GM21360 (cell line): ENCODE measurements around the gene IRAK1.

Experiments
- ATAC-seq: cut with Tn5 transposase; IDR thresholded peaks from one replicate; pipeline ENCODE4 v1.9.1; 2021; ENCODE audit warnings: mild to moderate bottlenecking, moderate library complexity; ENCODE audit not compliant: unreplicated experiment

IRAK1 gene

GRCh38 chrX:153973127-153974002 is 46.3 kb downstream of the IRAK1 start:
- ATAC-seq: no peak

DNA sequence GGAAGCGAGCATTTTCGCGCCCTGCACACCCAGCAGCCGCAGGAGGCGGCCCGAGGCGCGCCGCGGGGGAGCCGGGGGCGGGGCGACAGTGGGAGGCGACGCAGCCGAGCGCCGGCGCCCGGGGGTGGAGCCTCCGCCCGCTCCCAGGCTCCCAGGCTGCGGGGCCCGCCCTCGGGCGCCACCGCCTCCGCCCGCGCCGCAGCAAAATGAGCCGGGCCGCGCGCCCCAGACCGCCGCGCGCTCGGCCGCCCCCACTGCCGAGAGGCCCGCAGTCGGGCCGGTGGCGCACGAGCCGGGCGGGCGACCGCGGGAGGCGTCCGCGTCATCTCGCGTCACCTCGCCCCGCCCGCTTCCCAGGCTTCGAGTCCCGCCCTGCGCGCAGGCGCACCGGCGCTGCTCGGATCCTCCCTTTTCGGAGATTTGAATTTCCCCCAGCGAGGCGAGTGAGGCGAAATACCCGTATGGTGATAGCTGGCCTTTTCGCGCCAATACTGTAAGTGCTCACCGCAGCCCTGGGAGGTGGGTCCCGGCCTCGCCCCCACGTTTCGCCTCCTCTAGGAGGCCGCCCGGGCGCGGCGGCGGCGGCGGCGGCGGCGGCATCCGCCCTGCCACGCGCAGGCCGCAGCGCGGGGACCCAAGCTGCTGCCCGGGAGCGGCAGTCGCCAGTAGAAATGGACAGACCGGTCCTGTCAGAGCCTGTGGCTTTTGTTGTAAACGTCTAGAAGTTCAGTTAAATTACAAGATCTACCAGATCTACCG is 47.2 kb downstream of the IRAK1 start, which contains the start of gene TMEM187:
Gene TMEM187 (plus strand): TSS at position 387 of the 759 bp plus-strand sequence. CDS start 9,309 bp downstream, outside the sequence.
- ATAC-seq: peak; percentile 45

- peak; percentile 30 for ATAC-seq
These were observed 48.0 kb downstream of the IRAK1 start, which contains the start of gene HCFC1 for GRCh38 chrX:153971450-153972367. Gene HCFC1 (minus strand): TSS chrX:153971818. CDS start chrX:153970840, 978 bp downstream.

DNA sequence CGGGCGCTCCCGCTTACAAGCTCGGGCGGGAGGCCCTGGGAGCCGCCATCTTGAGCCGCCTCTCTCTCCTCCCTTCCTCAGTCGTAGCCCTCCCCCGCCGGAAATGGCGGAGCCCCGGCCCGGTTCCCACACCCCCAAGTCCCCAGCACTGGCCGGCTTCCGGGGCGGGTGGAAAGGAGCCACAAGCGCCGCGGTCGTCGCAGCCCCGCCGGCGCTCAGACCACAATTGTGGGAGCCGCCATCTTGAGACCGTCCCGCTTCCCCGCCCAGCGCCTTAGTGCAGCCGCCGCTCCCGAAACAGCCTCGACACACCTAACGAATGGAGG is 48.6 kb downstream of the IRAK1 start:
- peak; percentile 23 for ATAC-seq

GRCh38 chrX:153970357-153971123 is 49.2 kb downstream of the IRAK1 start:
- no peak for ATAC-seq

- no peak for ATAC-seq
These were observed 49.8 kb downstream of the IRAK1 start for GRCh38 chrX:153969904-153970356.

DNA sequence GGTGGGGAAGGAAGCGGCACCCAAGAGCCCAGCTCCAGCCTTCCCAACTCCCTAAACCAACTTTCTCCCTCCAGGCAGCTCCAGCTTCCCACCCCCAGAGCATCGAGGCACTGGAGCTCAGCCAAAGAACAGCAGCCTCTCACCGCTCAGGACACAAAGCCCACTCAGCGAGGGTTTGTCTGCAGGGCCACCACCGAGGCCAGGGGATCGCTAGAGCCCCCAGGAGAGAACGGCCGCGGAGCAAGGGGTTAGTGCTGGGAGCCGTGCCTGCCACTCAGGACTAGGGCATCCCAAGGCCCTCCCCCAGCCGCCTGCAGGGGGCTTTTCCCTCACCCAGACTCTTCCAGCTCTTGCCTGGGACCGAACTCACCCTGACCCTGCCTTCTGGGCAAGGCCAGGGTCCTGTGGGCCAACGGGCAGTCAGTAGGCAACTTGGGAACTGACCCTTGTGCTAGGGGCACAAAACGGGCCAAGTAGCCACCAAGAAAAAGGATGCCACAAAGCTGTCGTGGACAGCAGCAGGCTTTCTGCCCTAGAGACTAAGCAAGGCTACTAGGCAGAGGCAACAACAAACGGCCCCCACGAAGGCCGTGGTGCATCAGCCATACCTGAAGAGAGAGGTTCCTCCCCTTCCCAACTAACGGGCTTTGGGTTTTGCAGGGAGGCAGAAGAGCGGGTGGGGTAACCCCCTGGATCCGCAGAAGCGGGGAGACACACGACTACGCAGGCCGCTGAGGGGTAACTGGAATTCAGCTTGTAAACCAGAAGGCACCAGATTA is 50.4 kb downstream of the IRAK1 start:
- no peak for ATAC-seq

- ATAC-seq: no peak
These were observed 51.0 kb downstream of the IRAK1 start for GRCh38 chrX:153968754-153969124.

GRCh38 chrX:153968255-153968654 is 51.4 kb downstream of the IRAK1 start:
- no peak for ATAC-seq

DNA sequence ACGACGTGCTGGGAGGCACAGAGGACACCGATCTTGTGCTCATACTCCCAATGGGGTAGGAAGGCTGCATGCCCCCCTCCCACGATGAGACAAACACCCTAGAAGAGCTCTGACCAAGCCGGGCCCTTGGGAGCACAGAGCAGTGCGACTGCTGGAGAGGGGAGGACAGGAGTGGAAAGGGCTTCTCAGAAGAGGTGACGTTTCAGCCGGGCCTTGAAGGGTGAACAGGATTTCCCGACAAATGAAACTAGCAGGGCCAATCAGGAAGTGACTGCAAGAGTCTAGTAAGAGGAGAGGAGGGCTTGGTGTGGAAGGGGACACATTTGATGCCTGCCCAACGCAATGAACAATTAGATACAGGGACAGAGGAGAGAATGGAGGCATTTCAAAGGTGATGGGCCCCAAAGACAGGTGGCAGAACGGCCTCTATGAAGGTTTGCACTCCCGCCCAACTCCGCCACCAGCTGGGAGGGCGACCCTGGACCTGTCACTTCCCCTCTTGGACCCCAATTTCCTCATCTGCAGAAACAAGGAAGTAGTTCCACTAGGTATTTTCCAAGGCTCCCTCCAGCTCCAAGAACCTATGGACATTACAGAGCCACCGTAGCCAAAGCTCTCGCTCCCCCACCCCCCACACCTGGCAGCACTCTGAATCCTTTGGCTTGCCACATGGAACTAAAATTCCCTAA is 52.0 kb downstream of the IRAK1 start:
- no peak for ATAC-seq

DNA sequence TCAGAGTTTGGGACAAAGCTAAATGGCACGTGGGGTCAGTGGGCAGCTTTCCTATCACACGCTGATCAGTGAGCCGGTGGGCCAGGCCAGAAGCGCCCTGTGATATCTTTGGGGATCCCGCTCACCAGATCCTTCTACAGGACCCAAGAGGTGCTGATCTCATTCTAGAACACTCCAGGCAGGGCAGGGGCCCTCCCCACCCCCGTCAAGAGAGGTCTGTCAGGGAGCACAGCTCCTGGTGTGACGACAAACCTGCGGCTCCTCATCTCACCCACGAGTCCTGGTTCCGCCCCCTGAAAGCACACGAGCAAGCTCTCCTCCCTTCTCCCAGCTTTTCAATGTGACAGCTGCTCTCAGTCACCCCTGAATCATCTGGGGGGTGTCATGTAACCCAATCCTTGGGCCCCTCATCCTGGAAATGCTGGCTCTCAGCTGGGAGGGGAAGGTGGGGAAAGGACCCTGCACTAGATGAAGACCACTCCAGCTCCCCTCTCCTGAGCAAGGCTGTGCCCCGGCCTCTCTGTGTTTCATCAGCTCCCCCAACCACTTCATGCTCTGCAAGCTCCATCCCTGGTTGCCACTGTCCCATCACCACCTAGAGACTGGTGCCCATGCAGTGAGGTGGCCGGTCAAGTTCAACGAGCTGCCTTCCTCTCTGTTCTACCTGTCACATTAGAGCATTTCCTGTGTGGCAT is 52.7 kb downstream of the IRAK1 start:
- no peak for ATAC-seq

DNA sequence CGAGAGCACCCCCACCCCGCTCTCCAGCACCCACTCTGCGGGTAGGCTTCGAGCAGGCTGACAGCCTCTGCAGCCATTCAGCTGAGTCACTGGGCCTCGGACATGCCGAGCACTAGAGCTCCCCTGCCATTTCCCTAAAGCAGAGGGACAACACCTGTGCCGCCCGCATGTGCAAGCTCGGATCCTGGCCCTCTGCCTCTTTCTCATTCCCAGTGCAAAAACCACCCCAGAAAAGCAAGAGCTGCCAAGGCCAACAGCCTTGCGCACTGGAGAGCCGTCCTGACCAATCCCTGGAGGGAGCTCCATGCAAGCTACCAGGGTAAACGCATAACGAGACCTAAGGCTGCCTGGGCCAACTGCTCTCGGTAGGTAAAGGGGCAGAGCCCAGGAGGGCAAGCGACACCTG is 53.4 kb downstream of the IRAK1 start:
- no peak for ATAC-seq

GRCh38 chrX:153965406-153965805 is 54.3 kb downstream of the IRAK1 start:
- no peak for ATAC-seq

DNA sequence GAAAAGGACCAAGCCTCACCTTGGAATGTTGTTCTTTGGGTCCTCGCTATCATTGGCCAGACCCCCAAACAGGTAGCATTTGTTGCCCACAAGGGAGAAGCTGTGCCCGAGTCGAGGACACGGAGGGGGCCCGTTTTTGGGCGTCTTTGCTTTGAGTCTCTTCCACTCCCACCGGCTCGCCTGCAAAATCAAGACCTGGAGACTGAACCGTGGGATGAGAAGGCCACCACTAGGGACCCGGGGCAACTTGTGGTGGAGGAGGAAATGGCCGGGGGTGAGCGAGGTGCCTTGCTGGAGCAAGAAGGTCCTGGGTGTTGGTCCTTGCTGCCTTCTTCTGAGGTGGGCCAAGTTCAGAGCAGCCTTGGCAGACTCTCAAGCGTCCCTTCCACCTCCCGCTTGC is 55.6 kb downstream of the IRAK1 start:
- no peak for ATAC-seq

DNA sequence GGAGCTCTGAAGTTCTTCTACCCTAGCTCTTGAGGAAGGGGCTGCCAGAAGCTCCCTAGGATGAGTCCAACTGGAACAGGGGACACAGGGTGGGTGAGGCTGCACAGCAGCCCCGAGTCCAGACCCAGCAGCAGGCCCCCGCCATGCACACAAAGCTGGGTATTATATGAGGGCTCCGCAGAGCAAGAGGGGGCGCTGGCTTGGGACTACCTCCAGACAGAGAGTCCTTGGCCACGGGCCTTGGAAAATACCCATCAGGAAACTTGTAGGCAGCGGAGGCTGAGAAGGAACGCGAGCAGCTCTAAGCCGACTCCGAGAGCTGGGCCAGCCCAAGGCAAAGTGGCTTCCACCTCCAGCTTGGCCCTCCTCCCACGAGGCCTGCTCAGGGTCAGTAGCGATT is 56.2 kb downstream of the IRAK1 start:
- ATAC-seq: no peak

DNA sequence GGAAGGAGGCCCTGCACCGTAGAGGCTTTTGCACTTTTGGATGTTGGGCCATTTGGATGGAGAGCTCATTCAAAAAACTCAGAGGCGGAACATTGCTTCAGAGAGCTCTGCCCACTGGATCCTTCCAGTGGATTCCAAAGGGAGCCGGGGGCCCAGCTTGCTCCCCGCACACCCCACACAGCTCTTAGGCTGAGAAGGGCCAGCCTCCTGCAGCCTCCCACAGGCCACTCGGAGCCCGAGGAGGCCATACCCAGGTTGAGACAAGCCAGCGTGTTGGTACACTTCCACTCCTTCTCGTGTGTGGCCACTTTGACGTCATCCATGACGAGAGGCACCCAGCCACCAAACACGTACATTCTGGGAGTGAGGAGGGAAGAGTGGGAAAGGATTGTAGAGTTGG is 58.4 kb downstream of the IRAK1 start:
- no peak for ATAC-seq

GRCh38 chrX:153960786-153961185 is 58.9 kb downstream of the IRAK1 start:
- ATAC-seq: no peak
